Measurements from ENCODE around the gene UGT1A10.
A peak's percentile ranks its signal among the peaks of the same experiment; 100 is the strongest.
"Not testable (repeated sequence)": the region's sequence is repeated elsewhere in the genome, so short reads cannot be mapped to it uniquely, and the experiment has no call there.

UGT1A10 gene

DNA sequence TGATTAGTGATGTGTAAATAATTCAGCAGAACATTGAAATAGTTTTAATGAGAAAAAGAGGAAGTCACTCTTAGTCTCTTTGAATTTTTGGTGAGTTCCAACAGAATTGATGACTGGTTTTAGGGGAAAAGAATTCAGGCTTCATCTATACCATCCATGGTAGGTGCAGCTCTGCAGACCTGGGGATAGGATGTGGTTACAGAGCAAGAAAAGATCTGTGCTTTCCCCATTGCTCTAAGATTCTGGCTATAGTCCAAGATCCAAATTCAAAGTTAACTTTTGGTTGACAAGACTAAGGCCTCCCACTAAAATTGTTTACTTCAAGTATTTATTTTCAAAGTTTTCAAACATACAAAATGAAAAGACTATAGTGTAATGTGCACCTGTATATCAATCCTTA, 3.6 kb downstream of the UGT1A10 start:
- H3K36me3 ChIP-seq (ENCODE audit: insufficient read depth, low read length): no peaks in the 10 kb centered on the region
- ATAC-seq (ENCODE audit: insufficient read depth, low read depth): peak; percentile 37; the same call in 1 of the 3 replicates

DNA sequence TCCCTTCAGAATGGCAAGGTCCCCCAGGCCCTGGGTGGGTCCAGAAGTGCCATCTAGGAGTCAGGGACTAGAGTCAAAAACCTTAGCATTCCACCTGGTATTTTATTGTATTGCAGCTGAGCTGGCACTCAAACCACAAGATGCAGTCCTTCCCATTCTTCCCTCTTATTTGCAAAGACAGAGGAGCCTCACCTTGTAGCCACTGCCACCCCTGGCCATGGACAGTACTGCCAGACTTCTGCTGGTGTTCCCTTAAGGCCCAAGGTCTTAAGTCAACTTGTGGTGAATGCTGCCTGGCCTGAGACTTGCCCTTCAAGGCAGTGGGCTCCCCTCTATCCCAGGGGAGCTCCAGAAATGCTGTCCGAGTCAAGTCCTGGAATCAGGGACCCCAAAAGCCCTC, 6.9 kb downstream of the UGT1A10 start:
- H3K9me3 ChIP-seq (ENCODE audit: insufficient read depth, low read length, severe bottlenecking): peaks cover 5% of the 10 kb centered on the region
- ATAC-seq (ENCODE audit: insufficient read depth, low read depth) (no peak), DNase-seq (peak; percentile 11)
- no peaks in the 10 kb centered on the region for H3K79me2 ChIP-seq (ENCODE audit: insufficient read depth, low read length)
- peaks cover 3% of the 10 kb centered on the region for H3K27me3 ChIP-seq (ENCODE audit: insufficient read depth, low read length, poor library complexity)
- H3K4me2 ChIP-seq (ENCODE audit: insufficient read depth, low read length): no peak overlapping the region
- H2AFZ ChIP-seq (ENCODE audit: low read depth, low read length): no peak overlapping the region
- H3K27ac ChIP-seq (ENCODE audit: low read length): no peak overlapping the region
- H3K36me3 ChIP-seq (ENCODE audit: insufficient read depth, low read length): no peaks in the 10 kb centered on the region
- TF ChIP-seq, protein P1, sequence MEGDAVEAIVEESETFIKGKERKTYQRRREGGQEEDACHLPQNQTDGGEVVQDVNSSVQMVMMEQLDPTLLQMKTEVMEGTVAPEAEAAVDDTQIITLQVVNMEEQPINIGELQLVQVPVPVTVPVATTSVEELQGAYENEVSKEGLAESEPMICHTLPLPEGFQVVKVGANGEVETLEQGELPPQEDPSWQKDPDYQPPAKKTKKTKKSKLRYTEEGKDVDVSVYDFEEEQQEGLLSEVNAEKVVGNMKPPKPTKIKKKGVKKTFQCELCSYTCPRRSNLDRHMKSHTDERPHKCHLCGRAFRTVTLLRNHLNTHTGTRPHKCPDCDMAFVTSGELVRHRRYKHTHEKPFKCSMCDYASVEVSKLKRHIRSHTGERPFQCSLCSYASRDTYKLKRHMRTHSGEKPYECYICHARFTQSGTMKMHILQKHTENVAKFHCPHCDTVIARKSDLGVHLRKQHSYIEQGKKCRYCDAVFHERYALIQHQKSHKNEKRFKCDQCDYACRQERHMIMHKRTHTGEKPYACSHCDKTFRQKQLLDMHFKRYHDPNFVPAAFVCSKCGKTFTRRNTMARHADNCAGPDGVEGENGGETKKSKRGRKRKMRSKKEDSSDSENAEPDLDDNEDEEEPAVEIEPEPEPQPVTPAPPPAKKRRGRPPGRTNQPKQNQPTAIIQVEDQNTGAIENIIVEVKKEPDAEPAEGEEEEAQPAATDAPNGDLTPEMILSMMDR (IDR thresholded peaks at IDR 0.05; ENCODE audit: borderline replicate concordance, extremely low read depth, low read length, poor library complexity, severe bottlenecking): peak; percentile 43
- no peak for TF ChIP-seq EZH2 (IDR thresholded peaks at IDR 0.05; ENCODE audit: borderline replicate concordance, low read depth, low read length, severe bottlenecking)
- H3K4me3 ChIP-seq (ENCODE audit: low read depth in 1 of 2, low read length in 2 of 2): no peak overlapping the region
- no peak overlapping the region for H3K9ac ChIP-seq (ENCODE audit: low read depth, low read length)
- no peaks in the 10 kb centered on the region for H3K4me1 ChIP-seq (ENCODE audit: insufficient read depth, low read length)
- H4K20me1 ChIP-seq (ENCODE audit: insufficient read depth, low read length): no peaks in the 10 kb centered on the region

More for the DNA sequence above, 3.6 kb downstream of the UGT1A10 start:
- Histone ChIP-seq H3K4me1 (ENCODE audit: insufficient read depth, low read length) (no peaks in the 10 kb centered on the region), H2AFZ (ENCODE audit: low read depth, low read length) (no peak overlapping the region), H3K9me3 (ENCODE audit: insufficient read depth, low read length, severe bottlenecking) (peaks cover 3% of the 10 kb centered on the region), H3K79me2 (ENCODE audit: insufficient read depth, low read length) (no peaks in the 10 kb centered on the region), H3K9ac (ENCODE audit: low read depth, low read length) (no peak overlapping the region), H3K27me3 (ENCODE audit: insufficient read depth, low read length, poor library complexity) (peaks cover 3% of the 10 kb centered on the region), H3K4me2 (ENCODE audit: insufficient read depth, low read length) (no peak overlapping the region), H3K27ac (ENCODE audit: low read length) (no peak overlapping the region), H4K20me1 (ENCODE audit: insufficient read depth, low read length) (no peaks in the 10 kb centered on the region), H3K4me3 (ENCODE audit: low read depth in 1 of 2, low read length in 2 of 2) (no peak overlapping the region)
- no peak for DNase-seq
- TF ChIP-seq, protein P1 (IDR thresholded peaks at IDR 0.05; ENCODE audit: borderline replicate concordance, extremely low read depth, low read length, poor library complexity, severe bottlenecking): no peak
- TF ChIP-seq EZH2 (IDR thresholded peaks at IDR 0.05; ENCODE audit: borderline replicate concordance, low read depth, low read length, severe bottlenecking): no peak

DNA sequence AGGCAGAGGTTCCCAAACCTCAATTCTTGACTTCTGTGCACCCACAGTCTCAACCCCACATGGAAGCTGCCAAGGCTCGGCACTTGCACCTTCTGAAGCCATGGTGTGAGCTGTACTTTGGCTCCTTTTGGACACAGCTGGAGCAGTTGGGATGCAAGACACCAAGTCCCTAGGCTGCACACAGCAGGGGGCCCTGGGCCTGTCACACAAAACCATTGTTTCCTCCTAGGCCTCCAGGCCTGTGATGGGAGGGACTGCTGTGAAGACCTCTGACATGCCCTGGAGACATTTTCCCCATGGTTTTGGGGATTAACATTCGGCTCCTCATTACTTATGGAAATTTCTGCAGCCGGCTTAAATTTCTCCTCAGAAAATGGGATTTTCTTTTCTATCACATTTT, 9.8 kb downstream of the UGT1A10 start:
- ATAC-seq (ENCODE audit: insufficient read depth, low read depth); H3K9me3 ChIP-seq (ENCODE audit: insufficient read depth, low read length, severe bottlenecking); H3K4me3 ChIP-seq (ENCODE audit: low read depth in 1 of 2, low read length in 2 of 2); H2AFZ ChIP-seq (ENCODE audit: low read depth, low read length); H3K9ac ChIP-seq (ENCODE audit: low read depth, low read length); H3K4me2 ChIP-seq (ENCODE audit: insufficient read depth, low read length); DNase-seq; H3K27me3 ChIP-seq (ENCODE audit: insufficient read depth, low read length, poor library complexity); H4K20me1 ChIP-seq (ENCODE audit: insufficient read depth, low read length); H3K36me3 ChIP-seq (ENCODE audit: insufficient read depth, low read length); H3K4me1 ChIP-seq (ENCODE audit: insufficient read depth, low read length); H3K27ac ChIP-seq (ENCODE audit: low read length); H3K79me2 ChIP-seq (ENCODE audit: insufficient read depth, low read length): not testable (repeated sequence)

DNA sequence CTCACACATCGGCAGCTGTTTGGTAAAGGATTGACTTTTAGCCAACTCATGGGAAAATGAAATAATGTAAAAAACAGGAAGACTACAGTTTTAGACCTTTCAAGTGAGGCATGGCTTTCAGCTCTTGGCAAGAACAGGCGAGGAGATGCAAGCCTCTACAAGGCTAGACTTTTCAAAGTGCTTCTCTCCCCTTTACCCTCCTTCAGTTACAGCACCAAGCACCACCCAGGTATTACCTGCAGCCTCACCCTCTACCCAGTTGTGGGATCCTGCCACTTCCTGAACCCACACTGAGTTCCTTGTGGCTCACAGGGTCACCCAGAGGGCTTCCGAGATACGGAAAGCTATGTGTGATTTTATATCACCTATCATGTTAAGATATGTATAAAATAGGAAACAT, 14.7 kb downstream of the UGT1A10 start:
- TF ChIP-seq, protein P1 (IDR thresholded peaks at IDR 0.05; ENCODE audit: borderline replicate concordance, extremely low read depth, low read length, poor library complexity, severe bottlenecking): no peak
- TF ChIP-seq EZH2 (IDR thresholded peaks at IDR 0.05; ENCODE audit: borderline replicate concordance, low read depth, low read length, severe bottlenecking): no peak
- no peak for DNase-seq
- Histone ChIP-seq H3K4me2 (ENCODE audit: insufficient read depth, low read length) (no peak overlapping the region), H3K27ac (ENCODE audit: low read length) (no peak overlapping the region), H4K20me1 (ENCODE audit: insufficient read depth, low read length) (no peaks in the 10 kb centered on the region), H3K4me1 (ENCODE audit: insufficient read depth, low read length) (no peaks in the 10 kb centered on the region), H3K79me2 (ENCODE audit: insufficient read depth, low read length) (no peaks in the 10 kb centered on the region), H3K9me3 (ENCODE audit: insufficient read depth, low read length, severe bottlenecking) (peaks cover 2% of the 10 kb centered on the region), H3K36me3 (ENCODE audit: insufficient read depth, low read length) (no peaks in the 10 kb centered on the region), H3K9ac (ENCODE audit: low read depth, low read length) (no peak overlapping the region), H3K4me3 (ENCODE audit: low read depth in 1 of 2, low read length in 2 of 2) (no peak overlapping the region), H2AFZ (ENCODE audit: low read depth, low read length) (no peak overlapping the region), H3K27me3 (ENCODE audit: insufficient read depth, low read length, poor library complexity) (no peaks in the 10 kb centered on the region)
- ATAC-seq (ENCODE audit: insufficient read depth, low read depth): no peak
